SK-N-SH treated with all-trans-retinoic acid at 6 μM for 48 hours (cell line): ENCODE data around the gene LHX2.

Experiments used
- ATAC-seq: fragments of 200-7000 bp; cut with Tn5 transposase; 3 replicates; pipeline ENCODE4 v1.9.1; 2020; ENCODE audit warnings: mild to moderate bottlenecking, moderate library complexity
- ARNTL ChIP-seq: fragments of 450-650 bp; formaldehyde crosslinking; IDR thresholded peaks from 2 replicates; pipeline ENCODE4 v1.5.0; 2020; ENCODE audit warnings: low read depth, mild to moderate bottlenecking, moderate library complexity, borderline replicate concordance
- CREB5 ChIP-seq: fragments of 250-450 bp; sonication (Bioruptor Pico); IDR thresholded peaks from 2 replicates; pipeline ENCODE4 v1.5.1; 2020; ENCODE audit warnings: low read depth, mild to moderate bottlenecking, moderate library complexity
- CSRNP3 ChIP-seq: fragments of 250-450 bp; sonication (Bioruptor Pico); IDR thresholded peaks from 2 replicates; pipeline ENCODE4 v1.5.1; 2021; ENCODE audit warnings: mild to moderate bottlenecking, moderate library complexity
- ESRRG ChIP-seq: fragments of 250-450 bp; sonication (Bioruptor Pico); IDR thresholded peaks from 2 replicates; pipeline ENCODE4 v1.6.1; 2021; ENCODE audit warnings: mild to moderate bottlenecking
- GLIS3 ChIP-seq: fragments of 250-450 bp; sonication (Bioruptor Pico); IDR thresholded peaks from 2 replicates; pipeline ENCODE4 v1.5.0; 2020; ENCODE audit warnings: mild to moderate bottlenecking, moderate library complexity
- OSR1 ChIP-seq: fragments of 250-450 bp; sonication (Bioruptor Pico); IDR thresholded peaks from 2 replicates; pipeline ENCODE4 v1.8.0; 2022; ENCODE audit warnings: moderate library complexity, mild to moderate bottlenecking, inconsistent platforms
- PATZ1 ChIP-seq: fragments of 250-450 bp; sonication (Bioruptor Pico); IDR thresholded peaks from 2 replicates; pipeline ENCODE4 v1.8.0; 2020; ENCODE audit warnings: mild to moderate bottlenecking, moderate library complexity, borderline replicate concordance
- POU6F1 ChIP-seq: fragments of 250-450 bp; sonication (Bioruptor Pico); IDR thresholded peaks from 2 replicates; pipeline ENCODE4 v1.8.0; 2021; ENCODE audit warnings: low read depth, mild to moderate bottlenecking, moderate library complexity, borderline replicate concordance
- PPARA ChIP-seq: fragments of 250-450 bp; sonication (Bioruptor Pico); IDR thresholded peaks from 2 replicates; pipeline ENCODE4 v1.5.0; 2020; ENCODE audit warnings: mild to moderate bottlenecking, borderline replicate concordance
- SNAI2 ChIP-seq: fragments of 250-450 bp; sonication (Bioruptor Pico); IDR thresholded peaks from 2 replicates; pipeline ENCODE4 v1.5.0; 2020; ENCODE audit warnings: mild to moderate bottlenecking, moderate library complexity
- TCF4 ChIP-seq: fragments of 250-450 bp; sonication (Bioruptor Pico); IDR thresholded peaks from 2 replicates; pipeline ENCODE4 v1.8.0; 2021; ENCODE audit warnings: mild to moderate bottlenecking, moderate library complexity, borderline replicate concordance
- TOX ChIP-seq: fragments of 250-450 bp; sonication (Bioruptor Pico); IDR thresholded peaks from 2 replicates; pipeline ENCODE4 v1.8.0; 2021; ENCODE audit warnings: mild to moderate bottlenecking, moderate library complexity, borderline replicate concordance
- TSHZ2 ChIP-seq: fragments of 250-450 bp; sonication (Bioruptor Pico); IDR thresholded peaks from 2 replicates; pipeline ENCODE4 v1.5.0; 2020; ENCODE audit warnings: mild to moderate bottlenecking, moderate library complexity
- ZC3H10 ChIP-seq: fragments of 250-450 bp; sonication (Bioruptor Pico); IDR thresholded peaks from 2 replicates; pipeline ENCODE4 v1.5.1; 2021; ENCODE audit warnings: mild to moderate bottlenecking, moderate library complexity
- ZFP3 ChIP-seq: fragments of 250-450 bp; sonication (Bioruptor Pico); IDR thresholded peaks from 2 replicates; pipeline ENCODE4 v1.5.0; 2020; ENCODE audit warnings: mild to moderate bottlenecking, moderate library complexity
- ZFP30 ChIP-seq: fragments of 450-650 bp; formaldehyde crosslinking; IDR thresholded peaks from 2 replicates; pipeline ENCODE4 v1.5.0; 2022; ENCODE audit warnings: mild to moderate bottlenecking, moderate library complexity
- ZNF565 ChIP-seq: fragments of 450-650 bp; formaldehyde crosslinking; conservative IDR thresholded peaks from 2 replicates; pipeline ENCODE4 v1.5.0; 2020; ENCODE audit warnings: low read depth, mild to moderate bottlenecking, moderate library complexity
- ZNF70 ChIP-seq: fragments of 450-650 bp; formaldehyde crosslinking; IDR thresholded peaks from 2 replicates; pipeline ENCODE4 v1.5.0; 2020; ENCODE audit warnings: mild to moderate bottlenecking, moderate library complexity
- ZNF8 ChIP-seq: fragments of 450-650 bp; formaldehyde crosslinking; IDR thresholded peaks from 2 replicates; pipeline ENCODE4 v1.5.0; 2020; ENCODE audit warnings: mild to moderate bottlenecking, moderate library complexity

Gene LHX2

GRCh38 chr9:124042201-124042721 is 30.7 kb downstream of the LHX2 start:
- TF ChIP-seq ZNF8 (CRISPR knock-in tag): no peak
- no peak for TF ChIP-seq ZNF70
- TF ChIP-seq PATZ1 (CRISPR knock-in tag): no peak
- no peak for TF ChIP-seq ESRRG (CRISPR knock-in tag)
- TF ChIP-seq CREB5 (CRISPR knock-in tag): no peak
- no peak for TF ChIP-seq PPARA
- no peak for TF ChIP-seq ZNF565 (CRISPR knock-in tag)
- TF ChIP-seq ZFP3: no peak
- no peak for TF ChIP-seq ZFP30
- TF ChIP-seq, all 23 proteins: peak for 0
- ATAC-seq: no peak

- TF ChIP-seq SNAI2 (CRISPR knock-in tag): no peak
- TF ChIP-seq TCF4 (CRISPR knock-in tag): no peak
- TF ChIP-seq ESRRG (CRISPR knock-in tag): no peak
- no peak for TF ChIP-seq CSRNP3
- TF ChIP-seq ZC3H10 (CRISPR knock-in tag): no peak
- TF ChIP-seq OSR1: no peak
- TF ChIP-seq TSHZ2: no peak
- no peak for TF ChIP-seq TOX (CRISPR knock-in tag)
- TF ChIP-seq PATZ1 (CRISPR knock-in tag): no peak
- no peak for TF ChIP-seq GLIS3 (CRISPR knock-in tag)
- TF ChIP-seq CREB5 (CRISPR knock-in tag): no peak
- TF ChIP-seq ARNTL (CRISPR knock-in tag): no peak
- no peak for TF ChIP-seq ZNF565 (CRISPR knock-in tag)
- no peak for ATAC-seq
Measured at GRCh38 chr9:124044448-124044847, 32.9 kb downstream of the LHX2 start.

GRCh38 chr9:124045076-124045829 is 33.7 kb downstream of the LHX2 start:
- peak; percentile 63 for ATAC-seq
- TF ChIP-seq PATZ1 (CRISPR knock-in tag): no peak
- TF ChIP-seq POU6F1 (CRISPR knock-in tag): no peak
- TF ChIP-seq ZFP3: peak; percentile 92
